Heart left ventricle (tissue), 16 donors: ENCODE data around the gene CWC27. TPM values are rescaled to one million over a fixed set of nuclear protein-coding genes. Genes with fewer than 3 reads are reported as not detected.

Experiments
- ATAC-seq, 4 donors: fragments of 200-7000 bp; cut with Tn5 transposase; one replicate each; pipeline ENCODE4 v1.9.1; 2020 to 2022; ENCODE audit warnings: moderate library complexity in 4 of 4, mild to moderate bottlenecking in 3 of 4, moderate number of reproducible peaks in 1 of 4
- DNase-seq, 5 donors: peaks; one replicate each; pipeline ENCODE4 v3.0.0-alpha.2; 2020
- H3K27ac ChIP-seq, 12 donors: fragments of 200-600 bp; sonication (generic) in 4 of 12; one replicate each; pipeline versions ENCODE4 v1.5.0 to v1.8.0; 2016 to 2022; ENCODE audit warnings: mild to moderate bottlenecking in 2 of 12
- H3K27me3 ChIP-seq, 9 donors: fragments of 200-600 bp; sonication (generic) in 2 of 9; one replicate each; pipeline versions ENCODE4 v1.5.1 to v1.8.0; 2016 to 2022; ENCODE audit warnings: mild to moderate bottlenecking in 3 of 9
- H3K36me3 ChIP-seq, 9 donors: fragments of 200-600 bp; sonication (generic) in 2 of 9; one replicate each; pipeline versions ENCODE4 v1.5.0 to v1.8.0; 2018 to 2022; ENCODE audit warnings: mild to moderate bottlenecking in 2 of 9
- H3K4me1 ChIP-seq, 12 donors: fragments of 200-600 bp; sonication (generic) in 4 of 12; one replicate each; pipeline versions ENCODE4 v1.5.0 to v1.8.0; 2016 to 2022; ENCODE audit warnings: mild to moderate bottlenecking in 3 of 12
- H3K4me3 ChIP-seq, 12 donors: fragments of 200-600 bp; sonication (generic) in 4 of 12; one replicate each; pipeline versions ENCODE4 v1.5.0 to v1.8.0; 2017 to 2022; ENCODE audit warnings: mild to moderate bottlenecking in 9 of 12, moderate library complexity in 4 of 12
- H3K9me3 ChIP-seq, 12 donors: fragments of 200-600 bp; sonication (generic) in 4 of 12; one replicate each; pipeline versions ENCODE4 v1.5.0 to v1.8.0; 2016 to 2022; ENCODE audit warnings: mild to moderate bottlenecking in 1 of 12
- POLR2A ChIP-seq, 2 donors: fragments of 450-650 bp; IDR thresholded peaks; one replicate each; pipeline ENCODE4 v1.6.1; 2017; ENCODE audit warnings: antibody characterized with exemption in 2 of 2, mild to moderate bottlenecking in 2 of 2, moderate library complexity in 2 of 2
- WGBS, 4 donors: extraction: QIAGEN DNeasy Blood & Tissue Kit in 2 of 4; methylation state at CpG; one replicate each; pipeline versions ENCODE4 v1.1.5 to v1.1.7; 2013 to 2018; 5-methylcytosine and 5-hydroxymethylcytosine counted together
- intact Hi-C, 10 donors: fragments of 100-400 bp; cut with DNase I; formaldehyde crosslinking; loops; one replicate each; pipeline versions ENCODE4 v1.11.1 to v1.14.2; 2022
- polyA plus RNA-seq, 2 donors: library from polyadenylated mRNA; stranded (reverse); fragments of 200-250 nt; gene quantifications; one replicate each; pipeline ENCODE4 v1.2.3, GENCODE V29; 2013
- total RNA-seq, 9 donors: library from RNA; depleted of rRNA in 2 of 9; stranded (reverse); fragments of >200 nt in 2 of 9; fragmentation: NEBNext Ultra II Directional in 3 of 9; extraction: Animal tissue kit (Norgen Biotek cat#: 25700) in 3 of 9; gene quantifications; one replicate each; pipeline versions ENCODE4 v1.1.0 to v1.2.4, GENCODE V29; 2016 to 2023
- TF ChIP-seq, protein P1 (sequence below), 12 donors: fragments of 200-600 bp; sonication (generic) in 4 of 12; IDR thresholded peaks; one replicate each; pipeline versions ENCODE4 v1.5.0 to v1.8.0; 2018 to 2022; ENCODE audit warnings: antibody characterized with exemption in 12 of 12, mild to moderate bottlenecking in 5 of 12
- donor health status: ischemic (EF 13 %, LVEDD 7.1; RV severe dilation, severe dysfunction).
- donor health status: healthy with polysubstance abuse.
- donor health status: DM: no; HTN: yes; CAD: no.
- donor health status: DM: no; HTN: no; CAD: no.
- donor health status: ischemic (EF 25% LVEDD 6.9; RV normal size, moderate dysfunction).
- donor health status: ischemic (EF 25% LVEDD 5.7; RV mildly dilated, moderate dysfunction).
- donor health status: healthy.
- donor health status: DM: yes; HTN: yes; CAD: no.
- donor health status: ischemic (EF 35%, LVEDD 5.7; RV mildly dilated, moderate dysfunction).
- donor health status: nonischemic (EF 11% LVEDD 7.7; RV severe dilation, severe dysfunction).
- donor health status: DM: yes; HTN: yes; CAD: no.
- donor health status: PGD.
- donor health status: ischemic (EF 29% LVEDD 5.4; RV normal size, mild dysfunction).
- donor health status: nonischemic (EF 23%, LVEDD 6.1; RV moderate dilation, normal function).

CWC27 gene
- total and polyA plus RNA-seq, 11 donors: 10.7 to 33.3 (median 23.5) TPM

DNA sequence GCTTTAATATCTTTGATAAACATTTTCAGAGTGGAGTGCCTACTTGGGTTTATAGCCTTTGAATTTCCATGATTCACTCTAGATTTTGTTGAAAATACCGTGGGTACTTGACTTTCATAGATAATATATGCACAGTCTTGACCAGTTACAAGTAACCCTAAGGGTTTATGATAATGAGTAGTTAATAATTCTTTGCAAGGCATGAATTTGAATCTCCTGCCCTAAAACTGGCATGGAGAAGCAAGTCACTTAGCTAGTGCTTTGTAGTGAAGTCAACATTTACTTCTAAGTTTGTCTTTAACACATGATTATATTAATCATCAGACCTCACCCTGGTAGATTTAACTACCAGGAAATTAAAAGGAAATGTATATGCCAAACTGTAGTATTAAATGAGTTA is 115.8 kb downstream of the CWC27 start:
- no peak overlapping the region for H3K27ac ChIP-seq
- intact Hi-C loops: no loop called here
- no peaks in the 10 kb centered on the region for H3K27me3 ChIP-seq

GRCh38 chr5:64887910-64888309 is 119.2 kb downstream of the CWC27 start:
- Histone ChIP-seq H3K27me3 (no peaks in the 10 kb centered on the region), H3K36me3 (no peaks in the 10 kb centered on the region), H3K27ac (no peak overlapping the region), H3K4me1 (no peaks in the 10 kb centered on the region), H3K4me3 (no peak overlapping the region), H3K9me3 (no peaks in the 10 kb centered on the region)
- 87 to 97% (median 95%) methylated on average over 2 of the region's 2 CpGs for WGBS, 4 donors
- TF ChIP-seq POLR2A (IDR thresholded peaks at IDR 0.05): no peak
- TF ChIP-seq, protein P1, sequence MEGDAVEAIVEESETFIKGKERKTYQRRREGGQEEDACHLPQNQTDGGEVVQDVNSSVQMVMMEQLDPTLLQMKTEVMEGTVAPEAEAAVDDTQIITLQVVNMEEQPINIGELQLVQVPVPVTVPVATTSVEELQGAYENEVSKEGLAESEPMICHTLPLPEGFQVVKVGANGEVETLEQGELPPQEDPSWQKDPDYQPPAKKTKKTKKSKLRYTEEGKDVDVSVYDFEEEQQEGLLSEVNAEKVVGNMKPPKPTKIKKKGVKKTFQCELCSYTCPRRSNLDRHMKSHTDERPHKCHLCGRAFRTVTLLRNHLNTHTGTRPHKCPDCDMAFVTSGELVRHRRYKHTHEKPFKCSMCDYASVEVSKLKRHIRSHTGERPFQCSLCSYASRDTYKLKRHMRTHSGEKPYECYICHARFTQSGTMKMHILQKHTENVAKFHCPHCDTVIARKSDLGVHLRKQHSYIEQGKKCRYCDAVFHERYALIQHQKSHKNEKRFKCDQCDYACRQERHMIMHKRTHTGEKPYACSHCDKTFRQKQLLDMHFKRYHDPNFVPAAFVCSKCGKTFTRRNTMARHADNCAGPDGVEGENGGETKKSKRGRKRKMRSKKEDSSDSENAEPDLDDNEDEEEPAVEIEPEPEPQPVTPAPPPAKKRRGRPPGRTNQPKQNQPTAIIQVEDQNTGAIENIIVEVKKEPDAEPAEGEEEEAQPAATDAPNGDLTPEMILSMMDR (IDR thresholded peaks at IDR 0.05): no peak
- ATAC-seq: no peak
- no peak for DNase-seq
- intact Hi-C loops: no loop called here

More for the DNA sequence above, 115.8 kb downstream of the CWC27 start:
- DNase-seq (no peak), ATAC-seq (no peak)
- Histone ChIP-seq H3K9me3 (no peaks in the 10 kb centered on the region), H3K4me1 (no peaks in the 10 kb centered on the region), H3K4me3 (no peak overlapping the region), H3K36me3 (no peaks in the 10 kb centered on the region)
- 91 to 100% (median 94%) methylated on average over 1 of the region's 1 CpG for WGBS, 4 donors
- TF ChIP-seq POLR2A (IDR thresholded peaks at IDR 0.05): no peak
- TF ChIP-seq, protein P1 (IDR thresholded peaks at IDR 0.05): no peak

DNA sequence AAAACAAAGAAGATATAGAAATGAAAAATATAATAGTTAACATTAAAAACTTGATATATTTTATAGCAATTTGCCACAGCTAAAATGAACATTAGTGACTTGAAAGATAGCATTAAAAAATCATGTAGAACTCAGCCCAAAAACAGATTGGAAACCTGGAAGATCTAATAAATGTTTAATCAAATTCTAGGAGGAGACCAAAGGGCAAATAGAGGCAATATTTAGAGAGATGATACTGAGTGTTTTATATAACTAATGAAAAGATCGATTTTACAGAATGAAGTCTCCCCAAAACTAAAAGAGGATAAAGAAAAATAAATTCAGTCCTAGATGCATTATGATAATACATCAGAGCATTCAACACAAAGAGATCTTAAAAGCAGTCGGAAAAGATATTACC is 127.0 kb downstream of the CWC27 start:
- peaks cover 0 to 18% (median 0%) of the 10 kb centered on the region in 12 donors for H3K9me3 ChIP-seq
- DNase-seq: no peak
- no peak for TF ChIP-seq POLR2A (IDR thresholded peaks at IDR 0.05)
- TF ChIP-seq, protein P1 (IDR thresholded peaks at IDR 0.05): no peak
- no peak overlapping the region for H3K27ac ChIP-seq
- no peaks in the 10 kb centered on the region for H3K4me1 ChIP-seq
- no peak for ATAC-seq
- intact Hi-C loops: no loop called here
- H3K4me3 ChIP-seq: no peak overlapping the region
- no peaks in the 10 kb centered on the region for H3K27me3 ChIP-seq
- peaks cover 0 to 3% (median 0%) of the 10 kb centered on the region in 9 donors for H3K36me3 ChIP-seq
- WGBS, 4 donors: 96 to 99% (median 99%) methylated on average over 2 of the region's 2 CpGs

DNA sequence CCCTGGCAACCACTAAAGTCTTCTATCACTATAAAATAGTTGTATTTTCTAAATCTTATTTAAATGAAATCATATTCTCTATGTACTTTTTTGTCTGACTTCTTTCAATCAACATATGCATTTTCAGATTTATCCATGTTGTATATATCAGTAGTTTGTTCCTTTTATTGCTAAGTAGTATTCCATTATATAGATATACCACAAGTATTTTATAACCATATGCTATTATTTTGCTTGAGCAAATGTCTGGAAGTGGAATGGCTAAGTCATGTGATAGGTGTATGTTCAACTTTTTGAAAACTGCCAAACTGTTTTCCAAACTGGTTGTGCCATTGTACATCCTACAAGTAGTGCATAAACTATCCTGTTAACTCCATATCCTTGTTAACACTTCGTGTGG is 131.1 kb downstream of the CWC27 start:
- Histone ChIP-seq H3K36me3 (peaks cover 0 to 10% (median 0%) of the 10 kb centered on the region in 9 donors), H3K27ac (no peak overlapping the region), H3K27me3 (no peaks in the 10 kb centered on the region), H3K4me3 (no peak overlapping the region), H3K9me3 (peaks cover 0 to 18% (median 0%) of the 10 kb centered on the region in 12 donors), H3K4me1 (no peaks in the 10 kb centered on the region)
- TF ChIP-seq, protein P1 (IDR thresholded peaks at IDR 0.05): no peak
- TF ChIP-seq POLR2A (IDR thresholded peaks at IDR 0.05): no peak
- intact Hi-C loops: no loop called here
- 78 to 85% (median 82%) methylated on average over 1 of the region's 1 CpG for WGBS, 4 donors
- ATAC-seq (no peak), DNase-seq (no peak)
